Endothelial cell of umbilical vein (primary cell): ENCODE results near the gene CNTLN. TPM values are rescaled to one million over a fixed set of nuclear protein-coding genes. Genes with fewer than 3 reads are reported as not detected.
"Not testable (repeated sequence)": the region's sequence is repeated elsewhere in the genome, so short reads cannot be mapped to it uniquely, and the experiment has no call there.

Experiments
- BruUV-seq: library from RNA; stranded (reverse); fragments of 400-500 nt; replicated peaks from 2 replicates; lab custom pipeline; 2021; lab: Mats Ljungman, UMichigan
- CTCF ChIA-PET: fragments of 300-600, 350-600 bp; sonication (Branson Sonifier 250); formaldehyde crosslinking; loops from one replicate; lab custom pipeline; 2021; ENCODE audit warnings: antibody characterized with exemption, inconsistent platforms; lab: Charles Lee
- POLR2A ChIA-PET: fragments of 300-600, 350-600 bp; sonication (Branson Sonifier 250); formaldehyde crosslinking; loops from one replicate; lab custom pipeline; 2021; ENCODE audit warnings: antibody characterized with exemption, inconsistent platforms; lab: Charles Lee
- DNase-seq: peaks from one replicate; pipeline ENCODE4 v3.0.0-alpha.2; 2011; ENCODE audit warnings: low read depth, low spot score
- FAIRE-seq: peaks from 2 replicates; lab custom pipeline; 2011; peaks lifted over from hg19 to GRCh38; lab: Jason Lieb, UNC
- H2AFZ ChIP-seq: 2 replicates; pipeline ENCODE4 v1.6.0; 2012; ENCODE audit warnings: low read depth, low read length, control low read depth, inconsistent platforms
- H3K27ac ChIP-seq: 2 replicates; pipeline ENCODE4 v1.5.1; 2011; ENCODE audit warnings: low read depth, mild to moderate bottlenecking, control low read depth, low read length, moderate library complexity; ENCODE audit not compliant: insufficient read depth
- H3K27me3 ChIP-seq, 2 experiments: 2 replicates each; pipeline versions ENCODE4 v1.6.0 to v1.6.1; 2011; ENCODE audit warnings: low read length in 2 of 2, mixed read lengths in 1 of 2; ENCODE audit not compliant: control insufficient read depth in 2 of 2, insufficient read depth in 2 of 2
- H3K36me3 ChIP-seq, 2 experiments: 2 replicates in 1 of 2; 3 replicates in 1 of 2; pipeline ENCODE4 v1.5.1; 2011; ENCODE audit warnings: low read length in 2 of 2, mild to moderate bottlenecking in 1 of 2, moderate library complexity in 1 of 2; ENCODE audit not compliant: control insufficient read depth in 2 of 2, insufficient read depth in 2 of 2; ENCODE audit errors: extremely low read depth in 1 of 2
- H3K4me1 ChIP-seq: 3 replicates; pipeline ENCODE4 v1.5.1; 2011; ENCODE audit warnings: mild to moderate bottlenecking, low read length; ENCODE audit not compliant: control insufficient read depth, insufficient read depth; ENCODE audit errors: extremely low read depth
- H3K4me2 ChIP-seq: 2 replicates; pipeline ENCODE4 v1.6.1; 2011; ENCODE audit warnings: low read length, control low read depth, mixed read lengths; ENCODE audit not compliant: insufficient read depth
- H3K4me3 ChIP-seq, 3 experiments: fragments of 200-600 bp in 1 of 3; sonication (generic), shearing (Covaris generic) in 1 of 3; replicated peaks in 1 of 3; 2 replicates each; pipeline ENCODE4 v1.5.1; 2011 to 2016; ENCODE audit warnings: control low read depth in 3 of 3, low read length in 3 of 3, mild to moderate bottlenecking in 2 of 3, inconsistent platforms in 1 of 3, low read depth in 1 of 3, moderate library complexity in 1 of 3; ENCODE audit not compliant: insufficient read depth in 1 of 3
- H3K79me2 ChIP-seq: 2 replicates; pipeline ENCODE4 v1.6.0; 2012; ENCODE audit warnings: low read length, inconsistent platforms; ENCODE audit not compliant: control insufficient read depth, insufficient read depth
- H3K9ac ChIP-seq: replicated peaks from 2 replicates; pipeline ENCODE3; 2011; ENCODE audit warnings: low read length, control low read depth; ENCODE audit not compliant: insufficient read depth; ENCODE audit errors: extremely low read depth
- H3K9me1 ChIP-seq: replicated peaks from 3 replicates; pipeline ENCODE4 v1.6.0; 2011; ENCODE audit warnings: mild to moderate bottlenecking, low read length; ENCODE audit not compliant: control insufficient read depth, insufficient read depth; ENCODE audit errors: extremely low read depth
- H3K9me3 ChIP-seq: replicated peaks from 2 replicates; pipeline ENCODE4 v1.5.1; 2012; ENCODE audit warnings: low read length, inconsistent platforms; ENCODE audit not compliant: control insufficient read depth, insufficient read depth
- H4K20me1 ChIP-seq: replicated peaks from 2 replicates; pipeline ENCODE3; 2011; ENCODE audit warnings: mild to moderate bottlenecking, low read length; ENCODE audit not compliant: control insufficient read depth, insufficient read depth; ENCODE audit errors: extremely low read depth
- FOS ChIP-seq: IDR thresholded peaks from 2 replicates; pipeline ENCODE4 v1.6.1; 2011; ENCODE audit warnings: mild to moderate bottlenecking, low read length, moderate library complexity, borderline replicate concordance; ENCODE audit not compliant: insufficient read depth
- GATA2 ChIP-seq: IDR thresholded peaks from 2 replicates; pipeline ENCODE4 v1.7.0; 2011; ENCODE audit warnings: low read depth, mild to moderate bottlenecking, moderate library complexity, mixed read lengths, low read length; ENCODE audit not compliant: insufficient read length, insufficient read depth
- JUN ChIP-seq: IDR thresholded peaks from 2 replicates; pipeline ENCODE4 v1.6.1; 2011; ENCODE audit warnings: borderline replicate concordance, low read depth; ENCODE audit not compliant: insufficient read length, insufficient read depth
- MAX ChIP-seq: IDR thresholded peaks from 2 replicates; pipeline ENCODE4 v1.6.1; 2011; ENCODE audit not compliant: insufficient read depth, insufficient read length
- POLR2A ChIP-seq: IDR thresholded peaks from 2 replicates; pipeline ENCODE4 v1.6.1; 2012; ENCODE audit warnings: low read depth, mild to moderate bottlenecking, control low read depth, low read length
- POLR2AphosphoS5 ChIP-seq: IDR thresholded peaks from 2 replicates; pipeline ENCODE4 v1.6.1; 2012; ENCODE audit warnings: low read depth, mild to moderate bottlenecking, control low read depth, low read length, moderate library complexity; ENCODE audit not compliant: insufficient read depth
- dilution Hi-C: fragments of 300-500 bp; cut with MboI; formaldehyde crosslinking; loops from one replicate; pipeline ENCODE4 v1.15.0; 2019; ENCODE audit warnings: low sequenced_read_pairs; ENCODE audit not compliant: extremely low pct_ligation_motif_present
- intact Hi-C: fragments of 100-400 bp; cut with micrococcal nuclease; formaldehyde crosslinking; loops from one replicate; pipeline ENCODE4 v1.10.0; 2022
- polyA plus RNA-seq, 4 experiments: library from polyadenylated mRNA; depleted of rRNA in 3 of 4; stranded (reverse) in 3 of 4; unstranded in 1 of 4; fragments of >200 nt; gene quantifications; 2 replicates each; pipeline versions ENCODE4 v1.2.1 to v1.2.3, GENCODE V29; 2011 to 2012; ENCODE audit warnings: missing spikeins in 1 of 4
- total RNA-seq: library from RNA; stranded (reverse); gene quantifications from 2 replicates; pipeline ENCODE4 v1.2.3, GENCODE V29; 2021

CNTLN gene
- total and polyA plus RNA-seq, 2 donors (not counting 3 experiments of a cell fraction or from before 2014, with no cell fraction given) = 3.5 to 15.8 TPM

- intact Hi-C loops = no loop called here
- Histone ChIP-seq H3K27ac (no peak overlapping the region), H3K36me3 (no peaks in the 10 kb centered on the region), H3K4me1 (no peaks in the 10 kb centered on the region), H3K27me3 (no peaks in the 10 kb centered on the region), H4K20me1 (no peaks in the 10 kb centered on the region), H3K4me3 (no peak overlapping the region), H3K9me3 (no peaks in the 10 kb centered on the region), H3K9ac (no peak overlapping the region), H3K79me2 (no peaks in the 10 kb centered on the region), H3K9me1 (no peaks in the 10 kb centered on the region), H3K4me2 (no peak overlapping the region), H2AFZ (no peak overlapping the region)
- DNase-seq (no peak), FAIRE-seq (no peak)
- CTCF ChIA-PET = no interaction called here
- no TSS peak for BruUV-seq
- dilution Hi-C loops = no loop called here
- POLR2A ChIA-PET = no interaction called here
- no peak for TF ChIP-seq GATA2
These were observed 302.0 kb downstream of the CNTLN start for GRCh38 chr9:17436854-17437253.

GRCh38 chr9:17437813-17438212 lies 303.0 kb downstream of the CNTLN start:
- dilution Hi-C loops = no loop called here

GRCh38 chr9:17445126-17445525 lies 310.3 kb downstream of the CNTLN start:
- H3K36me3 ChIP-seq, H3K4me2 ChIP-seq, H2AFZ ChIP-seq, intact Hi-C loops, CTCF ChIA-PET, H3K4me1 ChIP-seq, H3K9me1 ChIP-seq, H3K27ac ChIP-seq, BruUV-seq, POLR2A ChIA-PET, H4K20me1 ChIP-seq, H3K9ac ChIP-seq, DNase-seq, dilution Hi-C loops, H3K9me3 ChIP-seq, FAIRE-seq, H3K79me2 ChIP-seq, H3K27me3 ChIP-seq, H3K4me3 ChIP-seq: not testable (repeated sequence)

More at GRCh38 chr9:17437813-17438212, 303.0 kb downstream of the CNTLN start:
- Histone ChIP-seq H3K4me1 (no peaks in the 10 kb centered on the region), H2AFZ (no peak overlapping the region), H3K9me1 (no peaks in the 10 kb centered on the region), H3K27me3 (no peaks in the 10 kb centered on the region), H3K4me3 (no peak overlapping the region), H3K27ac (no peak overlapping the region), H3K9ac (no peak overlapping the region), H3K79me2 (no peaks in the 10 kb centered on the region), H3K9me3 (no peaks in the 10 kb centered on the region), H3K4me2 (no peak overlapping the region), H3K36me3 (no peaks in the 10 kb centered on the region), H4K20me1 (no peaks in the 10 kb centered on the region)
- FAIRE-seq (no peak), DNase-seq (no peak)
- TF ChIP-seq POLR2AphosphoS5 = no peak
- TF ChIP-seq GATA2 = no peak
- no peak for TF ChIP-seq JUN
- TF ChIP-seq MAX = no peak
- TF ChIP-seq FOS = no peak
- no peak for TF ChIP-seq POLR2A
- ChIA-PET POLR2A (no interaction called here), CTCF (no interaction called here)
- BruUV-seq = no TSS peak
- intact Hi-C loops = no loop called here
